ENCODE data around the gene PRICKLE1. TPM values are rescaled to one million over a fixed set of nuclear protein-coding genes. Genes with fewer than 3 reads are reported as not detected.

The PRICKLE1 gene
- polyA plus RNA-seq, 1 experiment, result 36.0 TPM

DNA sequence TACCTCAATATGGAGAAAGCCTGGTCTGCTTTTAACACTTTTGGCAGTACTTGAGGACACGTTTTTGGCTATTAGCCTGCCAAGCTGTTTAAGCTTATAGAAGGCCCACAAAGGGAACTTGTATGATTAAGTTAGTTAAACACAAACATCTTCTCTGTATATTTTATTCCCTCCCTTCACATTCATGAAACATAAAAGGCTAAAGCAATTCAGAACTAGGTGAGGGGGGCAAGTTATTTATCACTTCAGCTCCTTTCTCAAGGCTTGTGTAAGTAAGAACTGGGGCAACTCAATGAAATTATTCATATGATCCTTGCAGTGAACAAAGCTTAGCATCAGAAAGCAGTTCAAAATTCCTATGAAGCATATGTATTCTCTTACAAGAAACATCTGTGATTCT, 7.5 kb downstream of the PRICKLE1 start:
- H3K27ac ChIP-seq (ENCODE audit: low read depth, low read length), result no peak overlapping the region
- TF ChIP-seq, protein P1, sequence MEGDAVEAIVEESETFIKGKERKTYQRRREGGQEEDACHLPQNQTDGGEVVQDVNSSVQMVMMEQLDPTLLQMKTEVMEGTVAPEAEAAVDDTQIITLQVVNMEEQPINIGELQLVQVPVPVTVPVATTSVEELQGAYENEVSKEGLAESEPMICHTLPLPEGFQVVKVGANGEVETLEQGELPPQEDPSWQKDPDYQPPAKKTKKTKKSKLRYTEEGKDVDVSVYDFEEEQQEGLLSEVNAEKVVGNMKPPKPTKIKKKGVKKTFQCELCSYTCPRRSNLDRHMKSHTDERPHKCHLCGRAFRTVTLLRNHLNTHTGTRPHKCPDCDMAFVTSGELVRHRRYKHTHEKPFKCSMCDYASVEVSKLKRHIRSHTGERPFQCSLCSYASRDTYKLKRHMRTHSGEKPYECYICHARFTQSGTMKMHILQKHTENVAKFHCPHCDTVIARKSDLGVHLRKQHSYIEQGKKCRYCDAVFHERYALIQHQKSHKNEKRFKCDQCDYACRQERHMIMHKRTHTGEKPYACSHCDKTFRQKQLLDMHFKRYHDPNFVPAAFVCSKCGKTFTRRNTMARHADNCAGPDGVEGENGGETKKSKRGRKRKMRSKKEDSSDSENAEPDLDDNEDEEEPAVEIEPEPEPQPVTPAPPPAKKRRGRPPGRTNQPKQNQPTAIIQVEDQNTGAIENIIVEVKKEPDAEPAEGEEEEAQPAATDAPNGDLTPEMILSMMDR (IDR thresholded peaks at IDR 0.05; ENCODE audit: low read depth, low read length), result no peak
- H3K27me3 ChIP-seq (ENCODE audit: control insufficient read depth, insufficient read depth, low read length), result no peaks in the 10 kb centered on the region
- ChIA-PET POLR2A (interaction anchor here (0.6 to 0.9 kb wide), 2 partner anchors 131 to 354 kb away, joined by 3 read pairs; no protein-coding TSS in a partner anchor), CTCF (interaction anchor here (0.7 to 2.9 kb wide), 3 partner anchors 13 to 755 kb away, joined by 3 to 13 read pairs (median 5); no protein-coding TSS in a partner anchor)
- DNase-seq (ENCODE audit: low read depth, low spot score), result no peak
- H3K9me3 ChIP-seq (ENCODE audit: control insufficient read depth, insufficient read depth, low read length), result no peaks in the 10 kb centered on the region
- no peak overlapping the region for H3K4me3 ChIP-seq (ENCODE audit: low read depth, low read length)

DNA sequence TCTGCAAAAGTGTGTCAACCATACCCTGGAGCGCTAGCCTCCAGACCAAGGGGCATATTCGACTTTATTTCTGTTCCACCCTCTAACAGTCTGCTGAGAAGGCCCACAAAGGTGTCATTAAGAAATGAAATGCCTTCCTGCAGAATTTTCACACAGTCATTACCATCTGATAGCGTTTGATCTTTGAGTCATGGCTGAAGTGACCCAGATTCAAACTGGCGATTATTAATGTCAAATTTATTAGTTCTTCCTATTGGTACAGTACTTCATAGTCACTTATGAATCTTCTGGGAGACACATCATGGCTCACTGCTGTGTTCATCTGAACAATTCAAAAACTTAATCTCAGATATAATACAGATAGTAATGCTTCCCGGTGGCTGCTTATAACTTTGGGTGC, 13.2 kb downstream of the PRICKLE1 start:
- H3K4me3 ChIP-seq (ENCODE audit: low read depth, low read length), result no peak overlapping the region
- DNase-seq (ENCODE audit: low read depth, low spot score), result no peak
- TF ChIP-seq, protein P1 (IDR thresholded peaks at IDR 0.05; ENCODE audit: low read depth, low read length), result no peak
- no peaks in the 10 kb centered on the region for H3K9me3 ChIP-seq (ENCODE audit: control insufficient read depth, insufficient read depth, low read length)
- POLR2A ChIA-PET, result no interaction called here
- CTCF ChIA-PET, result no interaction called here
- no peaks in the 10 kb centered on the region for H3K27me3 ChIP-seq (ENCODE audit: control insufficient read depth, insufficient read depth, low read length)
- H3K27ac ChIP-seq (ENCODE audit: low read depth, low read length), result no peak overlapping the region

DNA sequence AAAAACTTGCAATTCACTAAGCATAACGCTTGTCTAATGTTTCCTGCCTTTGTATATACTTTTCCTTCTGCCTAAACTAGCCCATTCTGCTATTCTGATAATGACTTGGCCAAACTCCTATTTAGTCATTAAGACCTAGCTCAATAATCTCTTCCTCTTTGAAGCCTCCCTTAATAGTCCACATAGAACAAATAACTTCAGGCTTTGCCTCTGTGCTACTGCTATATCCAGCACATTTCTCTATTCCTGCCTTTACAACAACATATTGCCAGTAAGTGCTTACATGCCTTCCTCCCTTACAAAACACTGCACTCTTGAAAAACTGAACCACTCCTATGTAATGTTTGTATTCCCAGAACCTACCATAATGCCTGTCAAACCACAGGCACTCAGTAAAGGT, 13.8 kb downstream of the PRICKLE1 start:
- Histone ChIP-seq H3K27ac (ENCODE audit: low read depth, low read length) (no peak overlapping the region), H3K4me3 (ENCODE audit: low read depth, low read length) (no peak overlapping the region), H3K9me3 (ENCODE audit: control insufficient read depth, insufficient read depth, low read length) (no peaks in the 10 kb centered on the region), H3K27me3 (ENCODE audit: control insufficient read depth, insufficient read depth, low read length) (no peaks in the 10 kb centered on the region)
- TF ChIP-seq, protein P1 (IDR thresholded peaks at IDR 0.05; ENCODE audit: low read depth, low read length), result no peak
- no peak for DNase-seq (ENCODE audit: low read depth, low spot score)
- POLR2A ChIA-PET, result no interaction called here
- CTCF ChIA-PET, result interaction anchor here (1.2 to 3.1 kb wide), 3 partner anchors 93 to 760 kb away, joined by 5 to 13 read pairs (median 10); no protein-coding TSS in a partner anchor

DNA sequence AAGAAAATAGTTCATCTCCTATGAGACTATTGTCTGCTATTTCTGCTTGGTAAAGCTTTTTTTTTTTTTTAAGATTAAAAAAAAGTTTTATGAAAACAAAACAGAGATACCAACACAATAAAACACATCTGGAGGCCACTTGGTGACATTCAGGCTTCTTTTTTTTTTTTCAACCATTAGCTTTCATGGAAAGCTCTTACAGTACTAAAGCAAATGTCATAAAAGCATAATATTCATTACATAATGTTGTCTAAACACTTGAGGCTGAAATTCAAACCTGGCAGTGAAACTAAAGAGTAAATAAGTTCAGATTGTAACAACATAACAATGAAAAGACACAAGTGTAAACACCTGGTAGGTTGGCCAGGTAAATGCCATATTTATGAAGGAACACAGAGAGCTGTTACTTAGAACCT, 14.7 kb downstream of the PRICKLE1 start:
- POLR2A ChIA-PET, result no interaction called here
- H3K27ac ChIP-seq (ENCODE audit: low read depth, low read length), result no peak overlapping the region
- CTCF ChIA-PET, result interaction anchor here (0.8 to 3.1 kb wide), 6 partner anchors 92 to 763 kb away, joined by 3 to 13 read pairs (median 5); no protein-coding TSS in a partner anchor
- DNase-seq (ENCODE audit: low read depth, low spot score), result no peak
- no peaks in the 10 kb centered on the region for H3K27me3 ChIP-seq (ENCODE audit: control insufficient read depth, insufficient read depth, low read length)
- no peaks in the 10 kb centered on the region for H3K9me3 ChIP-seq (ENCODE audit: control insufficient read depth, insufficient read depth, low read length)
- no peak overlapping the region for H3K4me3 ChIP-seq (ENCODE audit: low read depth, low read length)
- TF ChIP-seq, protein P1 (IDR thresholded peaks at IDR 0.05; ENCODE audit: low read depth, low read length), result no peak

DNA sequence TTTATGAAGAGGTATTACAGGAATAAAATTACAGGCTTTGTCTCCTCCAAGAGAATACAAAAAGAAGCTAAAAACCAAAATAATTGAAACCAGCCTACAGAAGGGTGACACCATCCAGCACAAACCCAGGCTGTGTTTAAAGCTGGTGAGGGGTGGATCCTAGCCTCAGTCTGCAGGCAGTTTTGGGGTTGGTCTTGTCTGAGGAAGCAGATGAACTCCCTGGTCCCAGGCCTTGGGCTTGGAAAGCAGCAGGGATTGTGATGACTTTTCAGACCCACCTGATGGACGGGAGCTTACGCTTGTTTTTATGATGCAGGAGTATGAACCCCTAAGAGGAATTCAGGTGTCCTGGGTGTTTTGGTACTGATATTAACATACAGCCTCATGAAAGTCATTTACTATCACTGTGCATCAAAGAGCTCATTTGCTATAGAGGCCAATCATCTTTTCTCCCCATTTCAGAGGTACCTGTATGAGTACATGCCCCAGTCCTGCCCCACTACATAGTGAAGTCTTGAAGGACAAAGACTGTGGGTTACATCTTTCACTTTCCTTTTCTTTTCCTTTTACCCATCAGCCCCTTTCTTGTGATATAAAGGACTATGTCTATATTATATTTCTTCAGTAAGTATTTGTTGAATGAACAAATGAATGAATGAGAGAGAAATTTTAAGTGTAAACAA, 18.1 kb downstream of the PRICKLE1 start:
- DNase-seq (ENCODE audit: low read depth, low spot score), result no peak
- H3K27ac ChIP-seq (ENCODE audit: low read depth, low read length), result no peak overlapping the region
- H3K4me3 ChIP-seq (ENCODE audit: low read depth, low read length), result no peak overlapping the region
- ChIA-PET CTCF (interaction anchor here (0.6 to 1.6 kb wide), 4 partner anchors 87 to 765 kb away, joined by 3 to 6 read pairs (median 3); no protein-coding TSS in a partner anchor), POLR2A (interaction anchor here (0.6 to 1.1 kb wide), 2 partner anchors 88 to 227 kb away, joined by 3 to 11 read pairs; no protein-coding TSS in a partner anchor)
- H3K27me3 ChIP-seq (ENCODE audit: control insufficient read depth, insufficient read depth, low read length), result no peaks in the 10 kb centered on the region
- no peaks in the 10 kb centered on the region for H3K9me3 ChIP-seq (ENCODE audit: control insufficient read depth, insufficient read depth, low read length)
- TF ChIP-seq, protein P1 (IDR thresholded peaks at IDR 0.05; ENCODE audit: low read depth, low read length), result no peak

Measured in AG04450 (cell line).